Stimulated activated CD4-positive, alpha-beta T cell treated with anti-CD3 and anti-CD28 coated beads, Interleukin-15, amount 100 ng/mL, for 48 hours (primary cell): ENCODE measurements around the gene BAHD1.

Experiments
- DNase-seq, 2 donors: peaks; one replicate each; pipeline ENCODE4 v3.0.0-alpha.2; 2020; ENCODE audit warnings: low read depth in 2 of 2

The BAHD1 gene

GRCh38 chr15:40498891-40499290 lies 58.1 kb downstream of the BAHD1 start:
- no peak for DNase-seq

GRCh38 chr15:40499931-40500330 lies 59.2 kb downstream of the BAHD1 start:
- DNase-seq, result no peak

GRCh38 chr15:40500568-40501330 lies 60.0 kb downstream of the BAHD1 start:
- DNase-seq, result no peak

GRCh38 chr15:40501487-40501886 lies 60.7 kb downstream of the BAHD1 start:
- DNase-seq, result no peak

- peak; percentile 17 to 58 for DNase-seq
Observed at GRCh38 chr15:40506964-40507571, 66.3 kb downstream of the BAHD1 start.

GRCh38 chr15:40508216-40508615 lies 67.5 kb downstream of the BAHD1 start:
- DNase-seq, result no peak

GRCh38 chr15:40510201-40510600 lies 69.4 kb downstream of the BAHD1 start:
- DNase-seq, result no peak

- DNase-seq, result no peak
Observed at GRCh38 chr15:40511093-40511471, 70.3 kb downstream of the BAHD1 start.

- no peak for DNase-seq
Observed at GRCh38 chr15:40511472-40512133, 70.8 kb downstream of the BAHD1 start.

GRCh38 chr15:40512440-40512839 lies 71.7 kb downstream of the BAHD1 start:
- DNase-seq, result no peak

- DNase-seq, result no peak
Observed at GRCh38 chr15:40513609-40514008, 72.9 kb downstream of the BAHD1 start.

- DNase-seq, result no peak
Observed at GRCh38 chr15:40516322-40516721, 75.6 kb downstream of the BAHD1 start.
